NOMO-1 treated with DMSO at 0.1 percent for 48 hours (cell line): Measurements from ENCODE around the gene TAS2R31.
"Not testable (repeated sequence)": the region's sequence is repeated elsewhere in the genome, so short reads cannot be mapped to it uniquely, and the experiment has no call there.

ENCODE experiments used
- DNase-seq: peaks from one replicate; lab custom pipeline; 2025; ENCODE audit not compliant: unreplicated experiment; lab: John Stamatoyannopoulos, UW

TAS2R31 gene, protein sequence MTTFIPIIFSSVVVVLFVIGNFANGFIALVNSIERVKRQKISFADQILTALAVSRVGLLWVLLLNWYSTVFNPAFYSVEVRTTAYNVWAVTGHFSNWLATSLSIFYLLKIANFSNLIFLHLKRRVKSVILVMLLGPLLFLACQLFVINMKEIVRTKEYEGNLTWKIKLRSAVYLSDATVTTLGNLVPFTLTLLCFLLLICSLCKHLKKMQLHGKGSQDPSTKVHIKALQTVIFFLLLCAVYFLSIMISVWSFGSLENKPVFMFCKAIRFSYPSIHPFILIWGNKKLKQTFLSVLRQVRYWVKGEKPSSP

DNA sequence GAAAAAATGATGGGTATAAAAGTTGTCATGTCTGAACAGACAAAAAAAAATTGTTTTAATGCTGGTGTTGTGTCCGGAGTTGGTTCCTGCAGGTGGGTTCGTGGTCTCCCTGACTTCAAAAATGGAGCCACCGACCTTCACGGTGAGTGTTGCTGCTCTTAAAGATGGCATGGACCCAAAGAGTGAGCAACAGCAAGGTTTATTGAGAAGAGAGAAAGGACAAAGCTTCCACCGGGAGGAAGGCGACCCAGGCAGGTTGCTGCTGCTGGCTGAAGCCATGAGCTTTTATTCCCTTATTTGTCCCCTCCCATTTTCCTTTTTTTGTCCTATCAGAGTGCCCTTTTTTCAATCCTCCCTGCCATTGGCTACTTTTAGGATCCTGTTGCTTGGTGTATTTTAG, at the start of gene TAS2R31:
TAS2R31 (minus strand) TSS at position 101 of the 400 bp plus-strand sequence; CDS start at position 29, 72 bp downstream.
- no peak for DNase-seq

DNA sequence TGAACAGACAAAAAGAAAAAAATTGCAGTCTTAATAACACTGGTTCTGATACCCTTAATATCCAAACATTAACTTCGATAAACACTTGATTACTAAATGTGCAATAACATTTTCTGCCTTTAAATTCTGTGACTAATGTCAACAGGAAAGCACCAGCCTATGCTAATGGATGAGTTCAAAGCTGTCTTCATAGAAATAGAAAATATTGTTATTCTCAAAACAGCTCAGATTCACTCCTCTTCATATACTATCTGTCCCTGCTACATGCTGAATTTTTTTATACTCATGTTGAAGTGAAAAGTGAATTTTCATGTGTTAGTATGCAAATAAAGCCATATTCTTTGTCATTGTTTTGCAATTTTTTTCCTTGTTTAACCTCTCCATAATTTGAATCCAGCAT, 47.0 kb upstream of the TAS2R31 start:
- no peak for DNase-seq

DNA sequence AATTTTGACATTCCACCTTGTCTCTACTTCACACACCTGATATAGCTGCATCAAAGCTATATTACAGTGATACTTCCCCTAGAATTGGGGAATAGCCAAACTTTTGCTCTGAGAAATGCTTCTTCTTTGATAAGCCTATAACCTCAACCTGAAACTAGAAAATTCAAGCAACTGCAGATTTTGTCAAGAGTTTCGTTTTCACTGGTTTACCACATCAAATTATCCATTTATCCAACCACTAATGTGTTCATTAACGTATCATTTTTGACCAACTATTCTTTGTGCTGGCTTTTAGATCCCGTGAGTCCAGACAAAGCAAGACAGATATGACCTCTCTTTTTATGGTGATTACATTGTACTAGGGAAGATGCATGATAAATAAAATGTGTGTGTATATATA, 44.4 kb upstream of the TAS2R31 start:
- DNase-seq, result no peak

DNA sequence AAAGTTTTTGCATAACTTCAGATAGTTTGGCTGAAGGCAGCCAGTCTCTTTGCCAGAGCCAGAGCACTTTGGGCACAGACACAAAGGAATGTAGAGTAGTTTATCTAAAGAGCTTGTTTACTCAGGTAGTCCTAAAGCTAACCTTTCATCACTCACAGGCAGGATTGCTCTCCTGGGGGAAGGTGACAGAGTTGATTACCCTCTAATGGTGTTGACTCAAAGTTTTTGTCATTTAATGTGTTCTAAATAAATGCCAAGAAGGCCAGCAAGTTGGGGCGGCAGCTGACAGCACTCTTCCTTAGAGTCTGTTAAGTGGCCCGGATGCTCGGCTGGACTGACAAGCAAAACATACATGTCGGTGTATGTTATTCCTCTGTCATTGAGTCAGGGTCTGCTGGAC, 40.2 kb upstream of the TAS2R31 start:
- DNase-seq, result no peak

DNA sequence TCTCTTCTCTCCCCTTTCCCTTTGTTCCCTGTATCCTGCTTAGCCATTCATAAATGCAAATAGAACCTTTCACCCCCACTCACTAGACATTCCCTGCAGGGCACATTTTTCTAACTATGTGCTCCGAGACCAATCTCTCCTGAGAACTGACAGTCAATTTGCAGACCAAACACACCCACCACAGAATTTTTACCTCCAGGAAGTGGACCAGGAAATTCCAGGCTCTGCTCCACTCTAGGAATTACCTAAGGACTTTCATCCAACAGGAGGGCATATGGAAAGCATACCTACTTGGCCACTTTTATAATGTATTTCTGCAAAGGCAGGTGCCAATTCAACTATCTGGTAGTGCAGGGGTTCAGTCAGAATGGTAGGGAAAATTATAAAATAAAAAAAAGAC, 39.8 kb upstream of the TAS2R31 start:
- DNase-seq, result no peak

DNA sequence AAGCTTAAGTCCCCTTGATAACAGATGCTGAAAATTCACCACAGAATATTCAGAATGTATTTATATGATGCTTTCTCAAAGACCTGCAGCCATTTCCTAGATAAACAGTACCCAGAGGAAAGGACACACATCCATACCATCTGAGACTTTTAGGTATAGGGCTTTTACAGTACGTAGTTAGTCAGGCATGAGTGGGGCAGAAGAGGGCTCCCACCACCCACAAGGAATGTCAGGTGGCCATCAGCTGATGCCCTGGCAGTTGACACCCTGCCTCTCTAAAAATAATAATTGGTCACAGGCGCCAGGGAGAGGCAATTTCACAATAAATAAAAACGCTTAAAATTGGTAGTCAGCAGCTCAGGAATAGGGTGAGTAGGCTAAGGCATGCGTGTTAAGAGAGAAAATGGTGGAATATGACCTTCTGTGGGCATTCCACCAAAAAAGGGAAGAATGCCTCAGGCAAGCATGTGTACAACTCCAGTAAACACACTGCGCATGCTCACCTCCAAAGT, 38.7 kb upstream of the TAS2R31 start:
- no peak for DNase-seq

DNA sequence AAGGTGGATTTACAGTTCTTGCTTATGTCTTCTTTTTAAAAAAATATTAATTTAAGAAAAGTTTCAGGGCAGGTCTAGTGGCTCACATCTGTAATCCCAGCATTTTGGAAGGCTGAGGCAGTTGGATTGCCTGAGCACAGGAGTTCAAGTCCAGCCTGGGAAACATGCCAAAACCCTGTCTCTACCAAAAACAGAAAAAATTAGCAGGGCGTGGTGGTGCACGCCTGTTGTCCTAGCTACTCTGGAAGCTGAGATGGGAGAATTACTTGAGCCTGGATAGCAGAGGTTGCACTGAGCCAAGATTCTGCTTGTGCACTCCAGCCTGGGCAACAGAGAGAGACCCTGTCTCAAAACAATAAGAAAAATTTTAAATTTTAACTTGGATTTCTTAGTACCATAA, 36.3 kb upstream of the TAS2R31 start:
- no peak for DNase-seq

DNA sequence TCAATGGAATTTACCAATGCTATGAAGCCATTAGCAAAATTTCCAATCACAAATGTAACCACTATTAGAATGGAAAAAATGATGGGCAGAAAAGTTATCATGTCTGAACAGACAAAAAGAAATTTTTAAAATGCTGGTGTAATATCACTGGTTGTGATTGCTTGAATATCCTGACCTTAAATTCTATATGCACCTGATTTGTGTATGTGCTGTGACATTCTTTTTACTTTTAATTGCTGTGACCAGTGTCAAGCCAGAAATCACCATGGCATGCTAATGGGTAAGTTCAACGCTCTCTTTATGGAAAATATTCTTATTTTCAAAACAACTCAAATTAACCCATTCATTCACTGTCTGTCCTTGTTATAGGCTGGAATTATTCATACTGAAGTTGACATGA, 31.0 kb upstream of the TAS2R31 start, which contains the start of gene TAS2R46:
TAS2R46 (minus strand) TSS at position 101 of the 400 bp plus-strand sequence; CDS start at position 101, 0 bp downstream.
- DNase-seq, result not testable (repeated sequence)

DNA sequence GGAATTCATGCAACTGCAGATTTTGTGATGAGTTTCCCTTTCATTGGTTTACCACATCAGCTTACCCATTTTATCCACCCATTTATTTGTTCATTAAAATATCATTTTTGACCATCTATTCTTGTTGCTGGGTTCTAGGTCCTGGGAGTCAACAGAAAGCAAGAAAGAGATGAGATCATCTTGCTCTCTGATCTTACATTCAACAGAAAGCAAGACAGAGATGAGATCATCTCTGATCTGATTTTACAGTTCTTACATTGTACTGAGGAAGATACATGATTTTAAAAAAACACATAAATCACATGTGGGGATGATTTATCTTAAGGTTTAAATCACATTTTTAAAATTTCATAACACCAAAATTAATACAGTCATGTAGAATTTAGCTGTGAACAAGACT, 28.6 kb upstream of the TAS2R31 start:
- no peak for DNase-seq

DNA sequence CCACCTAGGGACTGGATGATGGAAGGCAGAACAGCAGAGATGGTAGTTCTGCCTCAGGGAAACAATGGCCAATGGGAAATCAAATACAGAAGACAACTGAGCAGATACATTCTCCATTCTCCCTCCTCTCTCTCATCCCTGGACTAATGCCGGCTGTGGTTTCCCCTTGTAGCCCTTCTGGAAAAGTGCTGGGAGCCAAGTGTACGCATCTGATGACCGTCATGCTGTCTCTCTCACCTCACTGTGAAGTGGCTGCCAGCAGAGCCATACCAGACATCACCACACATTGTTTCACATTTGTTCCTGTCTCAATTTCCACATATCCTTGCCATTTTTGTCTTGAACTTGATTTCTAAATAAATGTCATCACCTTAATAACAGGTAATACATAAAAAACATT, 27.8 kb upstream of the TAS2R31 start:
- DNase-seq, result no peak

DNA sequence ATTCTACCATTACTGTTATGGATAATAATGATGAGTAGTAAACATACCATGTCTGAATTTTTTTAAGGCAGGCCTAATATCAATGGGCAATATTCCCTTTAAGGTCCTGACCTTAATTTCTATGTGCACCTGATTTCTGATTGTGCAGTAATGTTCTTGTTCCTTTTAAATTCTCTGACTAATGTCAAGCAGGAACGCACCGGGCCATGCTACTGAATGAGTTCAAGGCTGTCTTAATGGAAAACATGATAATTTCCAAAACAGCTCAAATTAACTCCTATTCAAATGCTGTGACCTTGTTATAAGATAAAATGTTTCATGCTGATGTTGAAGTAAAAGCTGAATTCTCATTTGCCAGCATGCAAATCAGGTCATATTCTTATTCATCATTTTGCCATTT, 24.1 kb upstream of the TAS2R31 start:
- no peak for DNase-seq

DNA sequence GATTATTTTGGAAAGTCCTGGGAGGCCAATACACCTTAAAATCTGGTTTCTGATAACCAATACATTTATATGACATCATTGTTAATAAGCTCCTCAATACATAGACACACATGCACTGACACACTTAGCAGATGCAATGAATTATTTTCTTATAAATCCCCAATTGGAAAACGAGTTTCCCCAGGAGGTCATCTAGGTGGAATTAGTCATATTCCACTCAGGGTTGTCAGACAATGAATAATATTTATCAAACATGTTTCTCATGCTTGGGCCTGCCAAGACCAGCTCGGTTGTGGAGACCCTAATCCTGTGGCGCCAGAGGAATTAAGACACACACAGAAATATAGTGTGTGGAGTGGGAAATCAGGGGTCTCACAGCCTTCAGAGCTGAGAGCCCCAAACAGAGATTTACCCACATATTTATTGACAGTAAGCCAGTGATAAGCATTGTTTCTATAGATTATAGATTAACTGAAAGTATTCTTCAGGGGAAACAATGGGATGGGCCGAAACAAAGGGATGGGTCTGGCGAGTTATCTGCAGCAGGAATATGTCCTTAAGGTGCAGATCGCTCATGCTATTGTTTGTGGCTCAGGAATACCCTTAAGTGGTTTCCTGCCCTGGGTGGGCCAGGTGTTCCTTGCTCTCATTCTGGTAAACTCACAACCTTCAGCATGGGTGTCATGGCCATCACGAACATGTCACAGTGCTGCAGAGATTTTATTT, 18.8 kb upstream of the TAS2R31 start:
- not testable (repeated sequence) for DNase-seq

DNA sequence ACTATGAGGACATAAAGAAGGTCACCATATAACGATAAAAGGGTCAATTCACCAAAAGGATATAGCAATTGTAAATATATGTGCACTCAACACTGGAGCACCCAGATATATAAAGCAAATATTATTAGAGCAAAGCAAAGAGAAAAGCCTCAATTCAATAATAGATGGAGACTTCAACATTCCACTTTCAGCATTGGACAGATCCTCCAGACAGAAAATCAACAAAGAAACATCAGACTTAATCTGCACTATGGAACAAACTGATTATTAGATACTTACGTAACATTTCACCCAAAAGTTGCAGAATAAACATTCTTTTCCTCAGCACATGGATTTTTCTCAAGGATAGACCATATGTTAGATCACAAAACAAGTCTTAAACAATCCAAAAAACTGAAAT, 10.2 kb upstream of the TAS2R31 start:
- not testable (repeated sequence) for DNase-seq

DNA sequence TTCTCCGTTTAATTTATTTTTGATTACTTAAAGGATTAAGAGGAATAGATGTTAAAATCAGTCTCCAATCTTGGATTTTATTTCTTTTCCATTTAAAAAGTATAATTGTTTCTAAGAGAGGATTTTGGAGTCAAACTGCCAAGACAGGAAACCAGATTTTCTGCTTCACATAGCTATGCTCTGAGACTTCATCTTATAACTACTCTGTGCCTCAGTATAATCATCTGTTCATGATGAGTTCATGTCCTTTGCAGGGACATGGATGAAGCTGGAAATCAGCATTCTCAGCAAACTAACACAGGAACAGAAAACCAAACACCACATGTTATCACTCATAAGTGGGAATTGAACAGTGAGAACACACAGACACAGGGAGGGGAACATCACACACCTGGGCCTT, 9.0 kb upstream of the TAS2R31 start:
- no peak for DNase-seq

DNA sequence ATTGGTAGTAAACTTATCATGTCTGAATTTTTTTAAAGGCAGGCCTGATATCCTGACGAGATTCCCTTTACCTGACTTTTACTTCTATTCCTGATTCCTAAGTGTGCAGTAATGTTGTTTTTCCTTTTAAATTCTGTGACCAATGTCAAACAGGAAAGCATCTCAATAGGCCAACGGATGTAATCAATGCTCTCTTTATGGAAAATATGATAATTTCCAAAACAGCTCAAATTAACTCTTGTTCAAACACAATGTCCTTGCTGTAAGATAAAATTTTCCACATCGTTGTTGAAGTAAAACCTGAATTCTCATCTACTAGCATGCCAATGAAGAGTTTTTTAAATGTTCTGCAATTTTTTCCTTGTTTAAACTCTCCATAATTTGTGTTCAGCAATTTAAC, 8.0 kb upstream of the TAS2R31 start:
- no peak for DNase-seq

DNA sequence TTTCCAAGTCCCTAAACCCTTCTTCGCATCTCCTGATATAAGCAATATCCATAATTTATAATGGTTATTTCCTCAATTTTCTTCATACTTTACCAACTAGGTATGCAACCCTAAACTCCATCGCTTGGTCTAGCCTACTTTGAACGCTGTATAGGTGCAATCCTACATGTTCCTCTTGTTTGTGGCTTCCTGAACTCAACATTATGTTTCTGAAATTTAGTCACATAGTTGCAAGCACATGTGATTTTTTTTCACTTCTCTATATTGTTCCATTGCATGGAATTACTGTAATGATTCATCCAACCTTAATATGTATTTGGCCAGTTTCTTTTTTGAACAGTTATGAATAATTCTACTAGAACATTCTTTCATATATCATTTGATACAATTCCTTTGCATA, 2.8 kb upstream of the TAS2R31 start:
- not testable (repeated sequence) for DNase-seq

DNA sequence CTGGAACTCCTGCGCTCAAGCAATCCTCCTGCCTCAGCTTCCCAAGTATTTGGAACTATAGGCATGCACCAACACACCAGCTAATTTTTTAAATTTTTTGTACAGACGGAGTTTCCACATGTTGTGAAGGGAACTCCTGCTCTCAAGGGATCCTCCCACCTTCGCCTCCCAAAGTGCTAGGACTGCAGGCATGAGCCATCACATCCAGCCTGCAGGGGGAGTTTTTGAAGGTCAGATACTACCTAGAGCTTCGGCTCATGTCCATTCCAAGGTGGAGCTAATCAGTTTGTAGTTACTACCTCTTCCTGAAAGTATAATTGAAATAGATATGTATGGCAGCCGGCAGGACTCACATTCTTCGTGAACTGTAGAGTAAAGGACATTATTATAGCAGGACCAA, 5.1 kb downstream of the TAS2R31 start:
- no peak for DNase-seq

DNA sequence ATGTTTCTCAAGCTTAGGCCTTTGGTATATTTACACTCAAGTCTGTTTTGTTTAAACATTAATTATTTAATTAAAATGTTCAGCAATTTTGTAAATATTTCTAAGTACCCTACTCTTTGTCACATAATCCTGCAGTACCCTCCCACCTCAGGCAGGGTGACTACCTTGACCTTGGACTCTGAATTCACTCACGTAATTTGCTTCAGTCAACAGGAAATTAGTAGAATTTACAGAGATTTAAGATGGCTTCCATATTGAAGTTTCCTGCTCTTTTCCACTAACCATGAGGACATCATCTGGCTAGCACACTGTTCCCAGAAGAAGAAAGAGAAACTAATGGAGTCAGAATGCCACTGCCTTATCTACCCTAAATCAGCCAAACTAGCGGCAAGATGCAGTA, 7.8 kb downstream of the TAS2R31 start:
- no peak for DNase-seq

DNA sequence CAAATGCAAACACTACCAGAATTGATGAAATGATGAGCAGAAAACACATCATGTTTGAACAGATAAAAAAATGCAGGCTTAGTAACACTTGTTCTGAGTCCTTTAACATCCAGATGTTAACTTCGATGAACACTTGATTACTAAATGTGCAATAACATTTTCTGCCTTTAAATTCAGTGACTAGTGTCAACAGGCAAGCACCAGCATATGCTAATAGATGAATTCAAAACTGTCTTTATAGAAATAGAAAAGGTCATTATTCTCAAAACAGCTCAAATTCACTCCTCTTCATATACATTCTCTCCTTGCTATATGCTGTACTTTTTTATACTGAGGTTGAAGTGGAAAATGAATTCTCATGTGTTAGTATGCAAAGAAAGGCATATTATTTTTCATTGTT, 8.7 kb downstream of the TAS2R31 start, which contains the start of gene TAS2R19:
TAS2R19 (minus strand) TSS at position 101 of the 400 bp plus-strand sequence; CDS start at position 52, 49 bp downstream.
- no peak for DNase-seq

DNA sequence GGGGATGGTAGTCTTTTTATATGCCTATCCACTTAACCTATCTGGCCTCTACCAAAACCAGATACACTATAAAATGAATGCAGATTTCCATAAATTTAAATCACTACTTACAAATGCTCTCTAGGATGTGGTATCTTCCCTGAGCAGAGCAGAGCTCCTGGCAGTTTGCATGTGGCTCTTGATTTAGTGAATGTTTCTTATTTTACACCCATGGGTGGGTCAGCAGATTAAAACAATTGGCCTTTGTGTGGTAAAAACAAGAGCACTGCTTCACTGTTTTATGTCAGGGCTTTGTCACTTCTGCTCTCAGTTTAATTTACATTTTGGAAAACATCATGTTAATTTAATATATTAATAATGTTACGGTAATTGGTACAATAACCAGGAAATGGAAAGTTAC, 14.3 kb downstream of the TAS2R31 start:
- no peak for DNase-seq

DNA sequence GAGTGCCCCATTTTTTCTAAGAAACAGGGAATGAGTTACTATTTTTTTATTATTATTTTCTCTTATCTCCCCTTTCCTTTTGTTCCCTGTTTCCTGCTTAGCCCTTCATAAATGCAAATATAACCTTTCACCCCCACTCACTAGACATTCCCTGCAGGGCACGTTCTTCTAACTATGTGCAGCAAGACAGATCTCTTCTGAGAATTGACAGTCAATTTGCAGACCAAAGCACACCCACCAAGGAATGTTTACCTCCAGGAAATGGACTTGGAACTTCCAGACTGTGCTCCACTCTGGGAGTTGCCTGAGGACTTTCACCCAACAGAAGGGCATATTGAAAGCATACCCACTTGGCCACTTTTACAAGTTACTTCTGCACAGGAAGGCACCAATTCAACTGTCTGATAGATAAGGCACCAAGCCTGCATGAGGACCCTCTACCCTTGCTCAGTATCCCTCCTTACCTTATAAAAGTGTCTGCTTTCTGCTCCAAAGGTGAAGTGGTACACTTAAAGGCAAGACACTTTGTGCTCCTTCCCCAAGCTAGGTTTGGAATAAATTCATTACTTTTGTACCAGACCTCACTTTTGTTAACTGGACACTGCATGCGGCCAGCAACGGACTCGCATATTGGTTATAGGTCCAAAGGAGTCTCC, 15.3 kb downstream of the TAS2R31 start:
- no peak for DNase-seq

DNA sequence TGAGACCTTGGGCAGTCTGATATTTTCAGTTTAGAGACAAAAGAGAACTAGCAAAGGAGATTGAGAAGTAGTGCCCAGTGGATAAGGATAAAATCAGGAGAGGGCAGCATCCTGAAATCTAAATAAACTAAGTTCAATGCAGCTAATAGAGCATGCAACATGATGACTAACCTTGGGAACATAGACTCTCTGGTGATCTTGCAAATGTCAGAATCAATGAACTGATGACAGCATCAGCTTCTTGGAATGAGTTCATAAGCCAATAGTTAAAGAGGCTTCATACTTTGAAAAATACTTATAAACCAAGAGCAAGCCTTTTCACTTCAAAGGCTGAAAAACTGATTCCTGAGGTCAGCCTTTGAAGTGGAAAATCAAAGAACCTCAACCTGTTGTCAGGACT, 17.0 kb downstream of the TAS2R31 start:
- DNase-seq, result no peak
